Measurements from ENCODE around the gene SSC5D. TPM values are rescaled to one million over a fixed set of nuclear protein-coding genes. Genes with fewer than 3 reads are reported as not detected.

SSC5D gene
- total and polyA plus RNA-seq, 9 of the 15 experiments (the other 6 are each of a cell fraction or from before 2014, with no cell fraction given), result 0.04 to 0.71 (median 0.14) TPM; not detected in 2

- TF ChIP-seq, protein P1, sequence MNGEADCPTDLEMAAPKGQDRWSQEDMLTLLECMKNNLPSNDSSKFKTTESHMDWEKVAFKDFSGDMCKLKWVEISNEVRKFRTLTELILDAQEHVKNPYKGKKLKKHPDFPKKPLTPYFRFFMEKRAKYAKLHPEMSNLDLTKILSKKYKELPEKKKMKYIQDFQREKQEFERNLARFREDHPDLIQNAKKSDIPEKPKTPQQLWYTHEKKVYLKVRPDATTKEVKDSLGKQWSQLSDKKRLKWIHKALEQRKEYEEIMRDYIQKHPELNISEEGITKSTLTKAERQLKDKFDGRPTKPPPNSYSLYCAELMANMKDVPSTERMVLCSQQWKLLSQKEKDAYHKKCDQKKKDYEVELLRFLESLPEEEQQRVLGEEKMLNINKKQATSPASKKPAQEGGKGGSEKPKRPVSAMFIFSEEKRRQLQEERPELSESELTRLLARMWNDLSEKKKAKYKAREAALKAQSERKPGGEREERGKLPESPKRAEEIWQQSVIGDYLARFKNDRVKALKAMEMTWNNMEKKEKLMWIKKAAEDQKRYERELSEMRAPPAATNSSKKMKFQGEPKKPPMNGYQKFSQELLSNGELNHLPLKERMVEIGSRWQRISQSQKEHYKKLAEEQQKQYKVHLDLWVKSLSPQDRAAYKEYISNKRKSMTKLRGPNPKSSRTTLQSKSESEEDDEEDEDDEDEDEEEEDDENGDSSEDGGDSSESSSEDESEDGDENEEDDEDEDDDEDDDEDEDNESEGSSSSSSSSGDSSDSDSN (IDR thresholded peaks at IDR 0.05; ENCODE audit: borderline replicate concordance in 1 of 2, low read depth in 2 of 2, low read length in 2 of 2), result peak in 1 of 2 experiments; percentile 82; a peak in 2 of 4 replicates
- TF ChIP-seq ZBTB26 (CRISPR knock-in tag; IDR thresholded peaks at IDR 0.05) (no peak), ZNF12 (CRISPR knock-in tag; IDR thresholded peaks at IDR 0.05) (no peak), SP2 (IDR thresholded peaks at IDR 0.05; ENCODE audit: extremely low read depth, low read depth, low read length, poor library complexity, severe bottlenecking) (no peak), ZNF717 (CRISPR knock-in tag; IDR thresholded peaks at IDR 0.05) (no peak), SETDB1 (IDR thresholded peaks at IDR 0.05; ENCODE audit: low read length) (no peak), ZNF282 (CRISPR knock-in tag; IDR thresholded peaks at IDR 0.05) (no peak), MLLT1 (IDR thresholded peaks at IDR 0.05) (peak in 1 of 2 experiments; percentile 59; a peak in 1 of 4 replicates), NCOR1 (IDR thresholded peaks at IDR 0.05) (peak; percentile 88), CREM (IDR thresholded peaks at IDR 0.05; ENCODE audit: low read depth) (peak; percentile 38; the same call in 1 of the 2 replicates), U2AF1 (optimal IDR thresholded peaks at IDR 0.05; ENCODE audit: low read depth, low read length) (no peak), HIVEP1 (CRISPR knock-in tag; IDR thresholded peaks at IDR 0.05) (no peak), PRDM10 (IDR thresholded peaks at IDR 0.05; ENCODE audit: partially characterized antibody) (peak; percentile 20), JUND (IDR thresholded peaks at IDR 0.05; ENCODE audit: borderline replicate concordance, low read depth, low read length) (peak; percentile 75), JUND (tag; IDR thresholded peaks at IDR 0.05; ENCODE audit: borderline replicate concordance, low read depth, low read length) (no peak; the same call in 2 of the 3 replicates), RBM39 (optimal IDR thresholded peaks at IDR 0.05; ENCODE audit: low read depth, low read length) (no peak)
- TF ChIP-seq, protein P2, sequence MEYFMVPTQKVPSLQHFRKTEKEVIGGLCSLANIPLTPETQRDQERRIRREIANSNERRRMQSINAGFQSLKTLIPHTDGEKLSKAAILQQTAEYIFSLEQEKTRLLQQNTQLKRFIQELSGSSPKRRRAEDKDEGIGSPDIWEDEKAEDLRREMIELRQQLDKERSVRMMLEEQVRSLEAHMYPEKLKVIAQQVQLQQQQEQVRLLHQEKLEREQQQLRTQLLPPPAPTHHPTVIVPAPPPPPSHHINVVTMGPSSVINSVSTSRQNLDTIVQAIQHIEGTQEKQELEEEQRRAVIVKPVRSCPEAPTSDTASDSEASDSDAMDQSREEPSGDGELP (CRISPR knock-in tag; IDR thresholded peaks at IDR 0.05; ENCODE audit: borderline replicate concordance), result peak; percentile 77; the same call in 1 of the 2 replicates
Observed at GRCh38 chr19:55467236-55468053, 20.8 kb upstream of the SSC5D start (continued).
